ENCODE data around the gene FGD6. TPM values are rescaled to one million over a fixed set of nuclear protein-coding genes. Genes with fewer than 3 reads are reported as not detected.
"Not testable (repeated sequence)": the region's sequence is repeated elsewhere in the genome, so short reads cannot be mapped to it uniquely, and the experiment has no call there.

The FGD6 gene
- polyA plus RNA-seq, 1 donor = 3.4 TPM

DNA sequence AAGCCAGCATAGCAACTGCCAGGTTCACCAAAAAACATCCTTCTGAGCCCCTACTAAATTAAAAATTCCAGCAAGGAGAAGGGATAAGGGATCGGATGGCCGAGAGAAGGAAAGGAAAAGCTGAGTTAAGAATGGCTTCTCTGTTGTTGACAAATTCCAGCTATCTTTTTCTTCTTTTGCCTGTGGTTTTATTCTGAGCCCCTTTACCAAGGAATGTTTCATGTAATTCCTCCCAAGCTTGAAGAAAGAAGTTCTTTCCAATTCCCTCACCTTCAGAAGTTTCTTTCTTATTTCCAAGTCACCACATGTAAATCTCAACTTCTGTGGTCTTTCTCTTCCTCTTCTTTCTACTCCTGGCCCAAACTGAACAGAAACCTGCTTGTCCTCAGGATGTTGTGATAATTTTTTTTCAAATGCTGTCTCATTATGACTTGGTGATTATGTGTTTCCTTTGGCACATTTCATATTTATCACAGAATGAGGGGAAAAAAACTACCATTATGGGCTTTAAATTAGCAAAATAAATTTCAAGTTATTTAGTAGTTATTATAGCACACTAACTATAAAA lies 40.0 kb downstream of the FGD6 start:
- DNase-seq = no peak

DNA sequence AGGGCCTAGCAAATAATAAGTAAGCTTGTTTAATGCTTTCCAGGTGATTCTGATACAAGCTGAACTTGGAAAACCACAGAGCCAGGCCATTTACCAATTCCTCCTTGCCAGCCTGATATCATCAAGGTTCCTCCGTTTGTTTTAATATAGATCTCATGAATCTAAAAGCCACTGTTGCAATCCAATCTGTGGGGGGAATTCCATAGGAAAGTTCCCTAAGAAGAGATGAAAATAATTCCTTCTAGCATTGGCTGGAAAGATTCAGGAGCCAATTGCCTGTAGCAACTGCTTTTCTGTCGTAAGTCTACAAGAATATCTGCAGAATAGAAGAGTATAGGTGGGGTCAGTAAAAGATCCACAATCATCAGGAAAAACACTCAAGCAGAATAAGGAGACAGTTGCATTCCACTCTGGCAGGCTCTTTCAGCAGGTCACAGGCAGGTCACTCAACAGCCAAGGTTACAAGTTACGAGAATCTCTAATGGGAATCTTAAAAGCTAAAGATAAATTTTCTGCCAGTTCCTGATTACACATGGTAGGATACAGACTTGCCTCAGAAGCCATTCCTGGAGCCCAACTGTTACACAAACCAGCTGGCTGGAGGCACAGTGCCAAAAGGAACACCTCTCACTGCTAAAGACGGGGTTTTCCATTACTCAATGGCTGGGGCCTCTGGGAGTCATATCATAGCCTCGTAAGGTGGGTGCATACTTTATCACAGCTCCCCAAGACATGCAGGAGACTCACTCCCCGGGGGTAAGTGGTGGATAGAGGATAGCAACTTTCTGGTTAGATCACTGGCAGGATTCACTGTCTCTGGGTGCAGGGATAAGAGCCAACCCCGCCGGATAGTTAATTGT lies 43.6 kb downstream of the FGD6 start:
- DNase-seq = peak; percentile 24

DNA sequence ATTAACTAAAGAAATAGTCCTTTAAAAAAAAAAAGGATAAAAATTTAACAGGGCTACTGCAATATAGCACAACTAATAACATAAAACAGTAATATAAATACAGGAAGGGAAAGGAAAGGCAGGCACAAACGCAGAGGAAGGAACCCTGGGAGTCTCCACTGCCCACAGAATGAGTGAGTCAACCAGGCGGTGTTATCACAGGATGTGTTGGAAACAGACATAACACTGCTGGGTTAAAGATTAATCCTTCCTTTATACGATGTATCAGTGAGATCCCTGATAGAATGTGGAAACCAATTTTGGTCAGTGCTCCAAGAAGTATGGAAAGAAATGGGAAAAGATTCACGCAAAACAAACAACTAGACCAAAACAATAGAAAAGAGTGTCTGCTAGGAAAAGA lies 47.9 kb downstream of the FGD6 start:
- DNase-seq = no peak

DNA sequence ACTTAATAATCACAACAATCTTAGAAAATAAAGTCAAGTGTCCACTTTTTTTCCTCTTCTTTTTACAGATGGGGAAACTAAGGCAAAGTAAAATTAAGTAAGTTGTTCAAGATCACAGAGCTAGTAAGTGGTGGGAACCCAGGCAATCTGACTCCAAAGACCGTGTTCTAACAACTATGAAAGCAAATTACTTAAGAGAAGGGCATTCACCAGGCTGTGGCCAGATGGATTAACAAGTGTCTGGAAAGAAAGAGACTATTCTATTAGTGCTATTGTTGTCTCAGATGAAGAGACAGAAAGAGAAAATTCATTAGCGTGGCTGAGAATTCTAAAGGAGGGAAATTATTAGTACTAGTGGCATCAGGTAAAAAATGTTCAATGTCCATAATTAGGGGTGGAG lies 48.5 kb downstream of the FGD6 start:
- no peak for DNase-seq

DNA sequence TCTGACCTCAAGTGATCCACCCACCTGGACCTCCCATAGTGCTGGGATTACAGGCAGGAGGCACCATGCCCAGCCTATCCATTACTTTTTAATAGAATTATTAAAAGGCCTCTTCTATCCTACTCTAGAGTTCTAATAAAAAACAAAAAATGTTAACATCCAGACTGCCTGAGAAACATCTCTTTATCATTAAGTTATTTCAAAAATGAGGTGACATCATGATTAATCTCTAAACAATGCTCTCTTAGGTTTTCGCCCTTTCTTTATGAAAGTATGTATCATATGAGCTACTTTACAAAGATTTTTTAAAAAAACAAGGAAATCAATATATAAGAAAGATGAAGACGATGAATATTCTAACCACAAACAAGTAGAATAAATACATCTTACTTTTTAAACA lies 52.6 kb downstream of the FGD6 start:
- DNase-seq = no peak

DNA sequence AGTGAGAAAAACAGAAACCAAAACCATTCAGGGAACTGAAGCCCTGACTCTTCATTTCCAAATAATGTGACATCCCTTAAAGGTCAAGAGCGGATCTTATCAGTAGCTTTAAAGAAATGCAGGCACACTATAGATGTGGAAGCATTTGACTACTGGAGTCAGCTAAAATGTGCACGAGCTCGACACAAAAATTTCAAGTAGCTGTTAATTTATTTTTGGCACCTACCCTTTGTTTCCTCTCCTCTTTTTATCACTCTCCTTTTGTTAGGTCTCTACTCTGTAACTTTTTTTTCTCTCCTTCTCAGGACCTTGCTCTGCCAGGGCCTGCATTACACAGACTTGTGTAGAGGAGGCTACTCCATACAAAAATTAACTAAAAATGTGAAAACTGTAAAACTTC lies 58.3 kb downstream of the FGD6 start:
- DNase-seq = no peak

DNA sequence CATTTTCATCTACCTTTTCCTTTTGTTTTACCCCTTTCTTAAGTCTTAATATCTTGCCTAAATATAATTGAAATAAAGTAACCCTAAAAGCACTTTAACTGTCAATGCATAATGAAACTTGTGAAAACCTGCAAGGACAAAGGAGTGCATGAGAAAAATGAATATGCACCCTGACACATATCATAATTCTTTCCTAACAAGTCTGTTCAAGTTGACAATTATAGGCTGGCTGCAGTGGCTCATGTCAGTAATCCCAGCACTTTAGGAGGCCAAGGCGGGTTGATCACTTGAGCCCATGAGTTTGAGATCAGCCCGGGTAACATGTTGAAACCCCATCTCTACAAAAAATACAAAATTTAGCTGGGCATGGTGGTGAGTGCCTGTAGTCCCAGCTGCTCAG lies 65.4 kb downstream of the FGD6 start:
- DNase-seq = no peak

DNA sequence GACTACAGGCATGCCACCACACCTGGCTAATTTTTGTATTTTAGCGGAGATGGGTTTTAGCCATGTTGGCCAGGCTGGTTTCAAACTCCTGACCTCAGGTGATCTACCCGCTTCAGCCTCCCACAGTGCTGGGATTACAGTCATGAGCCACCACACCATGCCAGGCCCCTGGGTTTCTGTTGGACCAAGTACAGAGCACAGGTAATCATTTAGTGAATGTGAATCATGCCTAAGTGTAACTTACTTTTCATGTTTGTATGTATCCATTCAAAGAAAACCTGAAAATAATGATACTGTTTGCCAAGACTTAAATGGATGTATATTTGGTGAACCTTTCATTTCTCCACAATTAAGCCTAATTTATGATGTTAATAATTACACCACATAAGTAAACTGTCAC lies 65.9 kb downstream of the FGD6 start:
- DNase-seq = no peak

DNA sequence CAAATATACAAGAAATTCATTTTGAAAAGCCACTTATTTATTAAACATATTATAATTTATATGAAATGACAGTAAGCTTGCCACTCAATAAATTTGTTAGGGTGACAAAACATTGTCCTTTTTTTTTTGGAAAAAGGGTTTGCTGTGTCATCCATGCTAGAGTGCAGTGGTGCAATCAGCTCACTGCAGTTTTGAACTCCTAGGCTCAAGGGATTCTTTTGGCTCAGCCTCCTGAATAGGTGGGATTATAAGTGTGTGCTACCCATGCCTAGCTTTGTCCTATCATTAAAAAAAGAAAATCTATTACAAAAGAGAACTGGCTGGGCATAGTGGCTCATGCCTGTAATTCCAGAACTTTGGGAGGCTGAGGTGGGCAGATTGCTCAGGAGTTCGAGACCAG lies 66.8 kb downstream of the FGD6 start:
- no peak for DNase-seq

DNA sequence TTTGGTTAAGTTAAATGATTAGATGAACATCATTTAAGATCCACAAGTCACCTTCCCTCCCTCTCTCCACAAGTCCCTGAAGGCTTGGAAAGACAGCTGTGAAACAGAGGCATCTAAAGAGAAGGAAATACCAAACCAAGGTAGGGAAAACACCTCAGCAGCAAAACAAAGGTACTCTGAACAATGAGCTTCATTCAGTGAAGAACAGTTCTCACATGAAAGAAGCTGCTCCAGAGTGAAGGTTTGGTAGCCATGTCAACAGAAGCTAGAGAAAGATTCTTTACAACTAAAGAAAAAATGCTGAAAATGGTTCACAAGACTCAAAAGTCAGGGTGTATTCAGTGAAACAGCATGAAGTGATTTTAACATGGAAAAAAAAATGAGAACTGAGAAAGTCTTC lies 69.4 kb downstream of the FGD6 start:
- no peak for DNase-seq

DNA sequence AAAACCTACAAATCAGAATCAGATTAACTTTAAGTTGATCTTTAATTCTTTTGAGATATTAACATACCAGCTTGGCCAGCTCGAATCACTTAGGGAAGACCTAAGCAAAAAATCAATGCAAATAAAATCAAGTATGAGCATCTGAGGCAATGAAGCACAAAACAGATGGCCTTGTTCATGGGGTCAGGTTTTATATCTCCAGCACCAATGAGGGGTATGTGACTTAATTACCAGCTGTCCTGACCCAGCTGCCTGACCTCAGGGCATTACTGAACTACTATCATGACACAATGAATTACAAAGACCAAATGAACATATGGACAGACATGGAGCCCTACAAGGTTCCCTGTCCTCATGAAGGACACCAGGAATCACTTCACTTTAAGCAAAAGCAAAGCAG lies 70.5 kb downstream of the FGD6 start:
- DNase-seq = no peak

DNA sequence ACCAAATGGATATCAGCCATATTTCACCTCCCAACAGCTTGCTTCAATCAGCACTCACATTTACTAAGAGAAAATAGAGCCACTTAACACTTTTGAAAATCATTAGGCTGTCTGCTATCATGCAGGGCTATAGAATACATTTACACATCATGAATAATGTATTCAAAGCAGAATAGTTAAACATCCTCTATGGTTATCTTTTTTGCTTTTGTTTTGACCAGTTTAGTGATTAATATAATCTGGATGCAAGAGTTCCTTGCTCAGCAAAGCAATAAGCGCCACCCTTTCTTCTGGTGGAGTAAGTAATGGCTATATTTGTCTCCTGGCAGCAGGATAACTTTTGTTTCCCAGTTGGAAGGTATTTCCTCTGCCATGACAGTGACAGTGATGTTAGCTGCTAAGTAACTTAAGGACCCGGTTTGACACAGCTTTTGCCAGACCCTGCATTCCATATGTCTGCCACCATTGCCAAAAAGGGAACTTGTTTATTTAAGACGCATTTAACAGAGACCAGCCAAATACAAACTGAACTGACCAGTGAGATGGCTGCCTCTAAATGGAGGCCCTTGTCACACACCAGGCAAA lies 73.6 kb downstream of the FGD6 start:
- peak; percentile 4 for DNase-seq

DNA sequence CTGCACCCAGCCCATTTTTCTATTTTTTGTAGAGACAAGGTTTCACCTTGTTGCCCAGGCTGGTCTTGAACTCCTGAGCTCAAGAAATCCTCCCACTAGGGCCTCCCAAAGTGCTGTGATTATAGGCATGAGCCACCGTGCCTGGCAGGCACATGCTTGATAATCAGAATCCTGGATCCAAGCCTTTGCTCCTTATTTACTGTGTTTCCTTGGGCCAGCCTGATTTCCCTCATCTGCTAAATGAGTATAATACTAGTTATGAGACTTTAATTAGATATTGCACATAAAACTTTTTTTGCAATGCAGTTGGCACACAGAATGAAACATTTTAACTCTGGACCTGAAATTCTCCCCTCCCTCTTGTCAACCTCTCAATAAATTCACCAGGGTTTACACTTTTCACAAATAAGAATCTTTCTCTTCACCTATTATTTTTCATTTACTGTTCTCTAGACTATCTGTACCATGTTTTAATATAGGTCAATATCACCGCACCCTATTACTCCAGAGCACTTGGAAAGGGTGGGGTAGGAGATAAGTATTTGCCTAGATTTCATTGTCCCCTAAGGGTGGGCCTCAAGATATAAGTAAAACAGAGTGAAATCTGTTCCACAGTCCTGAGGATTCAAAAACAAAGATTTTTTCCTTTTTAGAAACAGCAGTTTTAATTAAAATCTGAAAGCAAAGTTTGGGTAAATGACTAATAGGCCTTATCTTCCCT lies 74.7 kb downstream of the FGD6 start:
- no peak for DNase-seq

DNA sequence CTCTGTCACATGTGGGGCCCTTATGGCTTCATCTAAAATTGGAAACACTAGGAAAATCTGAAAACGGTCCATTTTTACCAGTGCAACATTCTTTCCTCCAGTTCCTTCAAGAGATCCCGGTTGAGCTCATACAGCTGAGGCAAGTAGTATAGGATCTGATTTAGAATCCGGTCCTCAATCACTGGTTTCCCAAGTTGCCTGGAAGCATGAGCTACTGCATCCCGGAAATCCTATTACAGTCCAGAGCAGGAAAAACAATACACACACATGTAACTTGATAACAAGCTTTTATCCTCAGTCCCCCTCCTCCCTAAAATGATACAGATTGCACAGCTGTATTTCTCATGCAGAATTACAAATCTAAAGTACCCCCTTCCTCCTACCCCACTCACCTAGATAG lies 76.0 kb downstream of the FGD6 start:
- no peak for DNase-seq

DNA sequence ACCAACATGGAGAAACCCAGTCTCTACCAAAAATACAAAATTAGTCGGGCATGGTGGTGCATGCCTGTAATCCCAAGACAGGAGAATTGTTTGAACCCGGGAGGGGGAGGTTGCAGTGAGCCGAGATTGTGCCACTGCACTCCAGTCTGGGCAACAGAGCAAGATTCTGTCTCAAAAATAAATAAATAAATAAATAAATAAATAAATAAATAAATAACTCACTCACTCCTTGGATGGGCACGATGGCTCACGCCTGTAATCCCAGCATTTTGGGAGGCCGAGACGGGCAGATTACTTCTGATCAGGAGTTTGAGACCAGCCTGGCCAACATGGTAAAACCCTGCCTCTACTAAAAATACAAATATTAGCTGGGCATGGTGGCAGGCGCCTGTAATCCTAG lies 79.2 kb downstream of the FGD6 start:
- DNase-seq = not testable (repeated sequence)

DNA sequence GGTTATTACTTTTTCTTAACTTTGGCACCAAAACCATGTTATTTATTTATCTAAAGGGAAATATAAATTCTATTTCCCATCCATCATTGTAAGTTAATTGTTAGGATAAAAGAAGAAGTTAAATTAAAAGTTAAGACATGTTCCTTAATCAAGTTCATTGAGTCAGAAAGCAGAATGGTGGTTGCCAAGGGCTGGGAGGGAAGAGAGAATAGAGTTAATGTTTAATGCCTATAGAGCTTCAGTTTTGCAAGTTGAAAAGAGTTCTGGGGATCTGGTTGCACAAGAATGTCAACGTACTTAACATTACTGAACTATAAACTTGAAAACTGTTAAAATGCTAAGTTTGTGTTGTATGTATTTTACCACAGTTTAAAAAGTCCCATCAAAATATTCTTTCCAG lies 80.7 kb downstream of the FGD6 start:
- no peak for DNase-seq

DNA sequence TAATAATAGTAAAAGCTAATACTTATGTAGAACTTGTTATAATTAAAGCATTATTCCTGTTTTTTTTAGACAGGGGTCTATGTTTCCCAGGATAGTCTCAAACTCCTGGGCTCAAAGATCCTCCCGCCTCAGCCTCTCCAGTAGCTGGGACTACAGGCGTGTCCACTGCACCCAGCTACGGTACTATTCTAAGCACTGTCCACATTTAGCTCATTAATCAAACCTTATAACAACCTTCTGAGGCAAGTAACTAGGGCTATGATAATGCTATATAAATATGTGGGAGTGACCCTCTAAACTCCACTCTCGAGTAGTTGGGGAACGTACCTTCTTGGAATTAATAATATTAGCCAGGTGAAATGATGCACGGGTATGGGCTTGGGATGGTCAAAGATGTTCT lies 83.2 kb downstream of the FGD6 start:
- DNase-seq = no peak

DNA sequence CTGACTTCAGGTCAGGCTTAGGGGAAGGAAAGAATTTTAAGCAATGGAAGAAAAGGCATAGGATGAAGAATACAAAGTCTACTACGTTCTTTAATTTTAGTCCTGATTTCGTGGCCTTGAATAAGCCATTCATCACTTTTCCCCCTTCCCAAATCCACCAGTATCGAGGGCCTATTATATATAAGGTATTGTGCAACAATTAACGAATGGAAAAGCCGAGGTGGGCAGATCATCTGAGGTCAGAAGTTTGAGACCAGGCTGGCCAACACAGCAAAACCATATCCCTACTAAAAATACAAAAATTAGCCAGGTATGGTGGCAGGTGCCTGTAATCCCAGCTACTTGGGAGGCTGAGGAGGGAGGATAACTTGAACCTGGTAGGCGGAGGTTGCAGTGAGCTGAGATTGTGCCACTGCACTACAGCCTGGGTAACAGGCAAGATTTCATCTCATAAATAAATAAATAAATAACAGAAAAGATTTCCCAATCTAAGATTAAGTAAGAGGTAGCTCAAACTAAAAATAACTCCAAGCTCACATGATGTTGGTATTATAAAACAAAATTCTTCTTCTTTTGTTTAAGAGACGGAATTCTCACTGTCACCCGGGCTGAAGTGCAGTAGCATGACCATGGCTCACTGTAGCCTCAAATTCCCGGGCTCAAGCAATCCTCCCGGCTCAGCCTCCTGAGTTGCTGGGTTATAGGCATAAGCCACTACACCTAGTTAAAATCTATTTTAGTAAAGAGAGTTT lies 85.5 kb downstream of the FGD6 start:
- no peak for DNase-seq

DNA sequence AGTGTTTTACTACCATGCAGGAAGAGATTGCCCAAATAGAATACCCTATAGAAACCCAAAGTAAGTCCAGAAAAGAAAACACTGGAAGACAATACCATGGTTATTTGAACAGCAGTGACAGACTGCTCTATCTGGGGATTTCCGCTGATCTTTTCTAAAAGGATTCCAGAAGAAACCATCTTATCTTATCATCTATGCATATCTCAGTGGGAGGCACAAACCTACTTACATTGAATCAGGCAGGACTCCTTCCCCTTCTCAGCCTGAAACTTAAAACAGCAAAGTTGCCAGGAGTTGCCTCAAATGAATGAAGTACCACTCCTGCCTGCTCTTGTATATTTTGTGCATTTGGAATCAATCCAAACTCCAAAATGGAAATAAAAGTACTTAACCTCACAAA lies 87.2 kb downstream of the FGD6 start:
- DNase-seq = no peak

DNA sequence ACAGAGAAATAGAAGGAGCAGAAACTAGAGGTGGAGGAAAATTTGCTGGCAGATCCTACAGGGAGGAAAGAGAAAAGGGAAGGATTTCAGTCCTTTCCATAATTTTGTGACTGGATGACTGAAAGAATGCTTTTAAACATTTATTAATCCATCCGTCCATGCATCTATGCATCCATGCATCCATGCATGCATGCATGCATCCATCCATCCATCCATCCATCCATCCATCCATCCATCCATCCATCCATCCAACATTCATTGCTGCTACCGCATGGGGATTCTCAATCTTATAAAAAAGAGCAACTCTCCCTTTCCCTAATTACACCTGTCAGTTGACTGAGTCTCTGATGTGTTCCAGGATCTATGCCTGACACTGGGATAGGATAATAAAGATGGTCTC lies 88.2 kb downstream of the FGD6 start:
- DNase-seq = no peak

DNA sequence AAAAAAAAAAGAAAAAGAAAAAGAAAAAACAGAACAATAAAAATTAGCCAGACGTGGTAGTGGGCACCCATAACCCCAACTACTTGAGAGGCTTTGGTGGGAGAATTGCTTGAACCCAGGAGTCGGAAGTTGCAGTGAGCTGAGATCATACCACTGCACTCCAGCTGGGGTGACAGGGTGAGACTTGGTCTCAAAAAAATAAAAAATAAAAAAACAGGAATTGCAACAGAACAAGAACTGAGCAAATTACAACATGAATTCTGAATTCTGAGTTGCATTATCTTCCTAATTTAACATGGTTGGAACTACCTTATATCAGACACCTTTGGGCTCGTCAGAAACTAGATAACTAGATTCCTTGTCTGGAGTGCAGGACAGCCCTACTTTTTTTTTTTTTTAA lies 90.5 kb downstream of the FGD6 start:
- DNase-seq = no peak

DNA sequence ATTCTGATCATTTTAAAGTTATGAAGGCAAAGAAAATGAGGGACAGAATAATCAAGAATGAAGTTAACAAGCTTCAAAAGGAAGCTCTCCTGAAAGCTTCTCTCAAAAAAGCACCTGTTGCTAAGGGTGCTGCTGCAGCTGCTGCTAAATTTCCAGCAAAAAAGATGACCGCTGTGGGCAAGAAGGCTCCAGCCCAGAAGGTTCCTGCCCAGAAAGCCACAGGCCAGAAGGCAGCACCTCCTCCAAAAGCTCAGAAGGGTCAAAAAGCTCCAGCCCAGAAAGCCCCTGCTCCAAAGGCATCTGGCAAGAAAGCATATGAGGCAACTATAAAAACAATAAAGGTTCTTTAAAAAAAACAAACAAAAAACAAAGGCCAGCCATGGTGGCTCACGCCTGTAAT lies 91.2 kb downstream of the FGD6 start:
- DNase-seq = no peak

DNA sequence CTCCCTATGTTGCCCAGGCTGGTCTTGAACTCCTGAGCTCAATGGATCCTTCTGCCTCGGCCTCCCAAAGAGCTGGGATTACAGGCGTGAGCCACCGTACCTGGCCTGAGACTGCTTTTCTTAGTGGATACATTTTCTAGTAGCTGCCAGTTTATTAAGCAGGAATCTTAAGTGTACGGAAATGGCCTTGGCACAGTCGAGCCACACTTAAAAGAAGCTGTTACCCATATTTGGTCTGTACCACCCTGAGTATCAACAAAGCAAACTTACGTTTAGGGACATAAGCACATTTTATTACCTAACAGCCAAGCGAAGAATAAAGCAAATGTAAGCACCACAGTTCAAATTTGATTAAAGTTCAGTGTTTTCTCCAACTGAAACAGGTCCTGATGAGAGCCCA lies 93.2 kb downstream of the FGD6 start:
- no peak for DNase-seq
